HFF-Myc (cell line): Measurements from ENCODE around the gene ZSCAN12.

ENCODE experiments used
- DNase-seq: peaks from one replicate; pipeline ENCODE4 v3.0.0-alpha.2; 2011; ENCODE audit warnings: low read depth; ENCODE audit errors: extremely low read depth
- H3K4me3 ChIP-seq: replicated peaks from 2 replicates; pipeline ENCODE4 v1.5.1; 2011; ENCODE audit warnings: low read depth, mild to moderate bottlenecking, control low read depth, low read length
- TF ChIP-seq, protein P1 (sequence below): IDR thresholded peaks from 2 replicates; pipeline ENCODE4 v1.5.1; 2012; ENCODE audit warnings: mild to moderate bottlenecking, low read depth, low read length, control low read depth; ENCODE audit errors: missing control alignments

Gene ZSCAN12

GRCh38 chr6:28330041-28330440, 69.5 kb downstream of the ZSCAN12 start:
- DNase-seq = no peak
- TF ChIP-seq, protein P1, sequence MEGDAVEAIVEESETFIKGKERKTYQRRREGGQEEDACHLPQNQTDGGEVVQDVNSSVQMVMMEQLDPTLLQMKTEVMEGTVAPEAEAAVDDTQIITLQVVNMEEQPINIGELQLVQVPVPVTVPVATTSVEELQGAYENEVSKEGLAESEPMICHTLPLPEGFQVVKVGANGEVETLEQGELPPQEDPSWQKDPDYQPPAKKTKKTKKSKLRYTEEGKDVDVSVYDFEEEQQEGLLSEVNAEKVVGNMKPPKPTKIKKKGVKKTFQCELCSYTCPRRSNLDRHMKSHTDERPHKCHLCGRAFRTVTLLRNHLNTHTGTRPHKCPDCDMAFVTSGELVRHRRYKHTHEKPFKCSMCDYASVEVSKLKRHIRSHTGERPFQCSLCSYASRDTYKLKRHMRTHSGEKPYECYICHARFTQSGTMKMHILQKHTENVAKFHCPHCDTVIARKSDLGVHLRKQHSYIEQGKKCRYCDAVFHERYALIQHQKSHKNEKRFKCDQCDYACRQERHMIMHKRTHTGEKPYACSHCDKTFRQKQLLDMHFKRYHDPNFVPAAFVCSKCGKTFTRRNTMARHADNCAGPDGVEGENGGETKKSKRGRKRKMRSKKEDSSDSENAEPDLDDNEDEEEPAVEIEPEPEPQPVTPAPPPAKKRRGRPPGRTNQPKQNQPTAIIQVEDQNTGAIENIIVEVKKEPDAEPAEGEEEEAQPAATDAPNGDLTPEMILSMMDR = no peak
- no peak overlapping the region for H3K4me3 ChIP-seq
